NCI-H82 treated with DMSO at 0.1 percent for 48 hours (cell line): ENCODE results near the gene SFXN4.
"Not testable (repeated sequence)": the region's sequence is repeated elsewhere in the genome, so short reads cannot be mapped to it uniquely, and the experiment has no call there.

Source experiments
- DNase-seq: peaks from one replicate; lab custom pipeline; 2025; ENCODE audit not compliant: unreplicated experiment; lab: John Stamatoyannopoulos, UW

The SFXN4 gene

GRCh38 chr10:119113751-119114732 lies 51.5 kb downstream of the SFXN4 start:
- no peak for DNase-seq

- no peak for DNase-seq
Observed at GRCh38 chr10:119112056-119112455, 53.5 kb downstream of the SFXN4 start.

DNA sequence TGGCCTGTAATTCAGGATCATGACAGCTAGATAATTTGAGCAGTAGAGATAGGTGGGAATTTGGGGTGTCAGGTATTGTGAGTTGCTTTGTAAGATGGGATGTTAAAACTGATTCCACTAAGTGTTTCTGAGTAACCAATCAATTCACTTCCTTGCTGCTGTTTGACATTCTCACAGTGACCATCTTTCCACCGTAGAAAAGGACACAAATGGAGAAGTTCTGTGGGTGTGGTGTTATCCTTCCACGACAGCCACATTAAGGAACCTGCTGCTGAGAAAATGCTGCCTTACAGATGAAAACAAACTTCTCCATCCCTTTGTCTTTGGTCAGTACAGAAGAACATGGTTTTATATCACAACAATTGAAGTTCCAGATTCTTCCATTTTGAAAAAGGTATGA lies 57.7 kb downstream of the SFXN4 start:
- DNase-seq = not testable (repeated sequence)

- DNase-seq = not testable (repeated sequence)
Observed at GRCh38 chr10:119107106-119107505, 58.4 kb downstream of the SFXN4 start.

DNA sequence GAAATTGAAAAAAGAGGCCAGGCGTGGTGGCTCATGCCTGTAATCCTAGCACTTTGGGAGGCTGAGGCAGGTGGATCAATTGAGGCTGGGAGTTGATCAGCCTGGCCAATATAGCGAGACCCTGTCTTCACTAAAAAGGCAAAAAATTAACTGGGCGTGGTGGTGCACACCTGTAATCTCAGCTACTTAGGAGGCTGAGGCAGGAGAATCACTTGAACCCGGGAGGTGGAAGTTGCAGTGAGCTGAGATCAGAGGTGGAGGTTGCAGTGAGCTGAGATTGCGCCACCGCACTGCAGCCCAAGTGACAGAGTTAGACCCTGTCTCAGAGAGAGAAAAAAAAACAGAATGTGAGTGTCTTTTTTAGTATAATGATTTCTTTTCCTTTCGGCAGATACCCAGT lies 59.6 kb downstream of the SFXN4 start:
- not testable (repeated sequence) for DNase-seq

DNA sequence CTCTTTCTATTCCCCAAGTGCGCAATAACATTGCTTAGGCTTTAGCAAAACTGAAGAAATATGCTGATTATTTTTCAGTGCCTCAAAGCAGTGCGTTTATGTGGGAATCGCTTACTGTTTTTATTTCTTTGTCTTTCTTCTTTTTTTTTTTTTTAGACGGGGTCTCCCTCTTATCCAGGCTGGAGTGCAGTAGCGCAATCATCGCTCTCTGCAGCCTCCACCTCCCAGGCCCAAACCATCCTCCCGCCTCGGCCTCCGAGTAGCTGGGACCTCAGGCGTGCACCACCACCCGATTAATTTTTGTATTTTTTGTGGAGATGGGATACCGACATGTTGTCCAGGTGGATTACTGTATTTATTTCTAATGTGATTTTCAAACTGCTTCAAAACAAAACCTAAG lies 60.4 kb downstream of the SFXN4 start:
- DNase-seq = no peak

GRCh38 chr10:119104654-119105015 lies 60.9 kb downstream of the SFXN4 start:
- DNase-seq = no peak

DNA sequence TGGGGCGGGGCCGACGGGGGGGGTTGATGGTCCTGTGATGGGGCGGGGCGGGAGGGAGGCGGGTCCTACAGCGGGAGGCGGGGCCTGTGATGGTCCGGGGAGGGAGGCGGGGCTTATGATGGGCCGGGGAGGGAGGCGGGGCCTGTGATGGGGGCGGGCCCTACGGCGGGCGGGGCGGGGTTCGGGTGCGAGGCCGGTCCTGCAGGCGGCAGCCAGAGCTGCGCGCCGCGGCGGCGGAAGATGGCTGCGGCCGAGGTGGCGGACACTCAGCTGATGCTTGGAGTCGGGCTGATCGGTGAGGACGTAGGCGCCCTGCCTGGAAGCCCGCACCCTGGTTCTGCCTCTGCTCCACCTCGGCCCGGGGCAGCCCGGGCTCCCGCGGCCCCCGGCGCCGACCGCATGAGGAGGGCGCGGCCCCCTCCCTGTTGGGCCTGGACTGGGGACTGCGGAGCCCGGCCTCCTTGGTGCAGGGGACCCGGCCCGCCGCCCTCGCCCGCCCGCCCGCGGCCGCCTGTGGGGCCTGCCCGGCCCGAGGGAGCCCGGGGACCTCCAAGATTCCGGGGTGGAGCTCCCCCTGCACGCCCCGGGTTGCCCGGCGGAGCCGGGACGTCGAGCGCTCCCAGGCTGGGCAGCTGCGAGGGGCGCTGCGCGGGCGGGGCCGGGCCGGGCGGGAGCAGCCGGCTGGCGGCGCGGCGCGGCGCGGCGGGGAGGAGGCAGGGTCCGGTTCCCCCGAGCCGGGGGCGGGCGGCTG lies 61.4 kb downstream of the SFXN4 start, which contains the start of gene DENND10:
Gene DENND10 (plus strand): TSS at position 211 of the 751 bp plus-strand sequence. CDS start 30 bp downstream, at position 241.
- DNase-seq = peak; percentile 32

DNA sequence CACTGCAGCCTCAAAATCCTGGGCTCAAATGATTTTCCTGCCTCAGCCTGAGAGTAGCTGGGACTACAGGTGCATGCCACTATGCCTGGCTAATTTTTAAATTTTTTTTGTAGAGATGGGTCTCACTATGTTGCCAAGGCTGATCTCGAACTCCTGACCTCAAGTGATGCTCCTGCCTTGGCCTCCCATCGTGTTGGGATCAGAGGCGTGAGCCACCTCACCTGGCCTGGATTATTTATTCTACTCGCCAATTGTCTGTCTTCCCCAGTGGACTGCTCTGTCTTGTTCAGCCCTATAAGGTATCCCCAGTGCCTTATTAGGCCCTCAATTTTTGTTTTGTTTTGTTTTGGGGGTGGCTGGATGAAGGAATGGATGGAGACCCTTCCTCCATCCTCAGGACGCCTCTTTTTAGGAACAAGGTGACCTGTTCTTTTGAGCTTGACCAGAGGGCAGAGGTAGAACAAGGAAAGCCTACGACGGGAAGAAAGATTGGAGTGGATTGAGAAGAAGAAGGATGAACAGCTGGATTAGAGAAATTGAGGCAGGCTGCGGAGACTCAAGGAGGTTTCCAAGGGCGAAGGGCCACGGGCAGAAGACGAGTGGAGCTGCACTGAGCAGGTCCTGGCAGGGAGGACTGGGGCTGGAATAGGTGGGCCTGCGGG lies 62.1 kb downstream of the SFXN4 start:
- no peak for DNase-seq

- no peak for DNase-seq
Observed at GRCh38 chr10:119101366-119102098, 64.0 kb downstream of the SFXN4 start.

- DNase-seq = no peak
Observed at GRCh38 chr10:119100434-119101238, 64.9 kb downstream of the SFXN4 start.

DNA sequence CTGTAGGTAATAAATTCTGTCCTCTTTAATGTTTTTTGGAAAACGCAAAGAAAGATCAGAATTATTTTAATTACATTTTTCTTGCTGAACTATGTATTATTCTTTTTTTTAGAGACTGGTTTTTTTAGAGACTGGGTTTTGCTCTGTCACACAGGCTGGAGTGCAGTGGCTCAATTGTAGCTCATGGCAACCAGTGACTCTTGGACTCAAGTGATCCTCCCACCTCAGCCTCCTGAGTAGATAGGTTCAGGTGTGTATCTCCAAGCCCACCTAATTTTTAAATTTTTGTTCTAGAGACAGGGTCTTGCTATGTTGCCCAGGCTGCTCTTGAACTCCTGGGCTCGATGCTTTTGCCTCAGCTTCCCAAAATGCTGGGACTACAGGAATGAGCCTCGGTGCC lies 66.9 kb downstream of the SFXN4 start:
- DNase-seq = no peak

- not testable (repeated sequence) for DNase-seq
Observed at GRCh38 chr10:119096641-119097415, 68.7 kb downstream of the SFXN4 start.

- no peak for DNase-seq
Observed at GRCh38 chr10:119095640-119096039, 69.9 kb downstream of the SFXN4 start.

DNA sequence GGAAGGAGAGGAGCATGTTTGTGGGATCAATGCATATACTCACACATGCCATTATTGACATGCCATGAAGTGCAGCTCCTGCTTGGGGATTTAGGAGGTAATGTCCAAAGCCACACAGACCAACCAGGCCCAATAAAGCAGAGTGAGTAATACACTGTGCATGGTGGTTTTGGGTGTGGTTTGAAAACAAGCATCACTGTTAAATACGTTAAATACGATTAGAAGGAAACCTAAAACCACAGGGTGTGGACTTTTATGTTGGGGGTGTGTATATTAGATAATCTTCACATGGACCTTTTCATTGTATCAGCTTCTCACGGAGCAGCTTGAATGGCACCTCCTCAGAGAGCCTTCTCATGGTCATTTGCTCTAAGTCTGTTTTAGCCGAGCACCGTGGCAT lies 74.5 kb downstream of the SFXN4 start:
- DNase-seq = peak; percentile 52
